GM11168 (cell line): Measurements from ENCODE around the gene ADNP2.

ENCODE experiments used
- in situ Hi-C: fragments of 300-500 bp; cut with MboI; formaldehyde crosslinking; loops from one replicate; pipeline ENCODE4 v1.12.0; 2022; ENCODE audit warnings: low sequenced_read_pairs; ENCODE audit not compliant: unreplicated experiment

ADNP2 gene

GRCh38 chr18:80168346-80168745 lies 59.3 kb downstream of the ADNP2 start:
- in situ Hi-C loops: no loop called here

GRCh38 chr18:80168982-80169381 lies 59.9 kb downstream of the ADNP2 start:
- in situ Hi-C loops: no loop called here

GRCh38 chr18:80169607-80170006 lies 60.5 kb downstream of the ADNP2 start:
- in situ Hi-C loops: no loop called here

- in situ Hi-C loops: no loop called here
Observed at GRCh38 chr18:80170395-80171053, 61.5 kb downstream of the ADNP2 start.

- in situ Hi-C loops: no loop called here
Observed at GRCh38 chr18:80171054-80171872, 62.2 kb downstream of the ADNP2 start.

GRCh38 chr18:80172056-80172455 lies 63.0 kb downstream of the ADNP2 start:
- in situ Hi-C loops: no loop called here

GRCh38 chr18:80173060-80173459 lies 64.0 kb downstream of the ADNP2 start:
- in situ Hi-C loops: no loop called here

GRCh38 chr18:80175451-80176204 lies 66.6 kb downstream of the ADNP2 start:
- in situ Hi-C loops: no loop called here

GRCh38 chr18:80176334-80177073 lies 67.4 kb downstream of the ADNP2 start:
- in situ Hi-C loops: no loop called here

- in situ Hi-C loops: no loop called here
Observed at GRCh38 chr18:80177128-80177527, 68.1 kb downstream of the ADNP2 start.

- in situ Hi-C loops: no loop called here
Observed at GRCh38 chr18:80178935-80179818, 70.1 kb downstream of the ADNP2 start.

- in situ Hi-C loops: no loop called here
Observed at GRCh38 chr18:80179857-80180558, 70.9 kb downstream of the ADNP2 start.

- in situ Hi-C loops: no loop called here
Observed at GRCh38 chr18:80180778-80181564, 71.9 kb downstream of the ADNP2 start.

GRCh38 chr18:80181642-80182461 lies 72.8 kb downstream of the ADNP2 start:
- in situ Hi-C loops: no loop called here

- in situ Hi-C loops: no loop called here
Observed at GRCh38 chr18:80182855-80183254, 73.8 kb downstream of the ADNP2 start.

GRCh38 chr18:80183273-80184050 lies 74.4 kb downstream of the ADNP2 start:
- in situ Hi-C loops: no loop called here
